ENCODE data around the gene NTNG1. TPM values are rescaled to one million over a fixed set of nuclear protein-coding genes. Genes with fewer than 3 reads are reported as not detected.
A peak's percentile ranks its signal among the peaks of the same experiment; 100 is the strongest.

NTNG1 gene
- total RNA-seq, 1 donor from 2014 or later, result 2.4 TPM

GRCh38 chr1:107277022-107277421 lies 136.2 kb downstream of the NTNG1 start:
- no peak for FAIRE-seq
- no peaks in the 10 kb centered on the region for H3K27me3 ChIP-seq (ENCODE audit: control insufficient read depth, insufficient read depth, low read length)
- DNase-seq (ENCODE audit: low read depth), result peak; percentile 57
- no peaks in the 10 kb centered on the region for H3K36me3 ChIP-seq (ENCODE audit: control insufficient read depth, insufficient read depth, low read length)
- peak; percentile 68 for TF ChIP-seq CTCF (IDR thresholded peaks at IDR 0.05; ENCODE audit: insufficient read depth, low read length, severe bottlenecking)
- H3K4me3 ChIP-seq (ENCODE audit: low read depth, low read length), result no peak overlapping the region

- DNase-seq (ENCODE audit: low read depth) (no peak), FAIRE-seq (no peak)
- no peaks in the 10 kb centered on the region for H3K36me3 ChIP-seq (ENCODE audit: control insufficient read depth, insufficient read depth, low read length)
- H3K4me3 ChIP-seq (ENCODE audit: low read depth, low read length), result no peak overlapping the region
- no peak for TF ChIP-seq CTCF (IDR thresholded peaks at IDR 0.05; ENCODE audit: insufficient read depth, low read length, severe bottlenecking)
- no peaks in the 10 kb centered on the region for H3K27me3 ChIP-seq (ENCODE audit: control insufficient read depth, insufficient read depth, low read length)
Observed at GRCh38 chr1:107286125-107286524, 145.3 kb downstream of the NTNG1 start.

- H3K4me3 ChIP-seq (ENCODE audit: low read depth, low read length), result no peak overlapping the region
- DNase-seq (ENCODE audit: low read depth) (no peak), FAIRE-seq (no peak)
- H3K27me3 ChIP-seq (ENCODE audit: control insufficient read depth, insufficient read depth, low read length), result no peaks in the 10 kb centered on the region
- no peak for TF ChIP-seq CTCF (IDR thresholded peaks at IDR 0.05; ENCODE audit: insufficient read depth, low read length, severe bottlenecking)
- no peaks in the 10 kb centered on the region for H3K36me3 ChIP-seq (ENCODE audit: control insufficient read depth, insufficient read depth, low read length)
Observed at GRCh38 chr1:107291987-107292386, 151.1 kb downstream of the NTNG1 start.

GRCh38 chr1:107293901-107294613 lies 153.2 kb downstream of the NTNG1 start:
- TF ChIP-seq CTCF (IDR thresholded peaks at IDR 0.05; ENCODE audit: insufficient read depth, low read length, severe bottlenecking), result no peak
- no peak for DNase-seq (ENCODE audit: low read depth)
- Histone ChIP-seq H3K27me3 (ENCODE audit: control insufficient read depth, insufficient read depth, low read length) (no peaks in the 10 kb centered on the region), H3K36me3 (ENCODE audit: control insufficient read depth, insufficient read depth, low read length) (no peaks in the 10 kb centered on the region), H3K4me3 (ENCODE audit: low read depth, low read length) (no peak overlapping the region)
- no peak for FAIRE-seq

- DNase-seq (ENCODE audit: low read depth) (no peak), FAIRE-seq (no peak)
- no peak for TF ChIP-seq CTCF (IDR thresholded peaks at IDR 0.05; ENCODE audit: insufficient read depth, low read length, severe bottlenecking)
- no peak overlapping the region for H3K4me3 ChIP-seq (ENCODE audit: low read depth, low read length)
- H3K27me3 ChIP-seq (ENCODE audit: control insufficient read depth, insufficient read depth, low read length), result no peaks in the 10 kb centered on the region
- H3K36me3 ChIP-seq (ENCODE audit: control insufficient read depth, insufficient read depth, low read length), result no peaks in the 10 kb centered on the region
Observed at GRCh38 chr1:107294686-107295085, 153.8 kb downstream of the NTNG1 start.

GRCh38 chr1:107297681-107298080 lies 156.8 kb downstream of the NTNG1 start:
- Histone ChIP-seq H3K27me3 (ENCODE audit: control insufficient read depth, insufficient read depth, low read length) (no peaks in the 10 kb centered on the region), H3K36me3 (ENCODE audit: control insufficient read depth, insufficient read depth, low read length) (no peaks in the 10 kb centered on the region), H3K4me3 (ENCODE audit: low read depth, low read length) (no peak overlapping the region)
- TF ChIP-seq CTCF (IDR thresholded peaks at IDR 0.05; ENCODE audit: insufficient read depth, low read length, severe bottlenecking), result no peak
- FAIRE-seq (no peak), DNase-seq (ENCODE audit: low read depth) (no peak)

Measured in bronchial epithelial cell (primary cell).